AG20443 (cell line): ENCODE results near the gene MGMT.

ENCODE experiments used
- DNase-seq: peaks from one replicate; pipeline ENCODE4 v3.0.0; 2012; ENCODE audit warnings: low spot score, mixed read lengths

MGMT gene

GRCh38 chr10:129690248-129691070 is 223.4 kb downstream of the MGMT start:
- peak; percentile 29 for DNase-seq

- DNase-seq, result no peak
These were observed 225.7 kb downstream of the MGMT start for GRCh38 chr10:129692695-129693094.

GRCh38 chr10:129693382-129693781 is 226.3 kb downstream of the MGMT start:
- no peak for DNase-seq

- DNase-seq, result no peak
These were observed 227.1 kb downstream of the MGMT start for GRCh38 chr10:129694184-129694583.

GRCh38 chr10:129694691-129695243 is 227.7 kb downstream of the MGMT start:
- no peak for DNase-seq

- no peak for DNase-seq
These were observed 228.6 kb downstream of the MGMT start for GRCh38 chr10:129695671-129696070.

- no peak for DNase-seq
These were observed 229.6 kb downstream of the MGMT start for GRCh38 chr10:129696636-129697035.

- DNase-seq, result no peak
These were observed 230.6 kb downstream of the MGMT start for GRCh38 chr10:129697463-129698247.

GRCh38 chr10:129699722-129700340 is 232.8 kb downstream of the MGMT start:
- no peak for DNase-seq

- no peak for DNase-seq
These were observed 235.6 kb downstream of the MGMT start for GRCh38 chr10:129702605-129703004.

GRCh38 chr10:129703287-129704137 is 236.5 kb downstream of the MGMT start:
- no peak for DNase-seq

GRCh38 chr10:129704225-129704624 is 237.2 kb downstream of the MGMT start:
- DNase-seq, result no peak

- DNase-seq, result peak; percentile 82
These were observed 237.9 kb downstream of the MGMT start for GRCh38 chr10:129704786-129705525.

- DNase-seq, result no peak
These were observed 238.6 kb downstream of the MGMT start for GRCh38 chr10:129705676-129706075.

GRCh38 chr10:129706081-129706480 is 239.0 kb downstream of the MGMT start:
- no peak for DNase-seq

- no peak for DNase-seq
These were observed 239.5 kb downstream of the MGMT start for GRCh38 chr10:129706523-129706922.

GRCh38 chr10:129707406-129708388 is 240.7 kb downstream of the MGMT start:
- no peak for DNase-seq

- no peak for DNase-seq
These were observed 242.1 kb downstream of the MGMT start for GRCh38 chr10:129709101-129709500.
